Adrenal gland (tissue), 5 donors: ENCODE results near the gene NUAK1.

Experiments used
- POLR2A ChIP-seq, 2 donors: fragments of 450-650 bp; IDR thresholded peaks; one replicate each; pipeline ENCODE4 v1.6.1; 2017; ENCODE audit warnings: antibody characterized with exemption in 2 of 2, mild to moderate bottlenecking in 2 of 2, moderate library complexity in 1 of 2
- TF ChIP-seq, protein P1 (sequence below), 6 experiments: fragments of 450-650 bp in 4 of 6; fragments of 200-600 bp in 2 of 6; sonication (generic) in 1 of 6; IDR thresholded peaks; 1 replicate in 5 of 6; 2 replicates in 1 of 6; pipeline versions ENCODE4 v1.5.1 to v1.8.0; 2016 to 2021; ENCODE audit warnings: antibody characterized with exemption in 6 of 6, mild to moderate bottlenecking in 2 of 6, moderate library complexity in 1 of 6
- donor health status: DM: no; HTN: no; CAD: no.

DNA sequence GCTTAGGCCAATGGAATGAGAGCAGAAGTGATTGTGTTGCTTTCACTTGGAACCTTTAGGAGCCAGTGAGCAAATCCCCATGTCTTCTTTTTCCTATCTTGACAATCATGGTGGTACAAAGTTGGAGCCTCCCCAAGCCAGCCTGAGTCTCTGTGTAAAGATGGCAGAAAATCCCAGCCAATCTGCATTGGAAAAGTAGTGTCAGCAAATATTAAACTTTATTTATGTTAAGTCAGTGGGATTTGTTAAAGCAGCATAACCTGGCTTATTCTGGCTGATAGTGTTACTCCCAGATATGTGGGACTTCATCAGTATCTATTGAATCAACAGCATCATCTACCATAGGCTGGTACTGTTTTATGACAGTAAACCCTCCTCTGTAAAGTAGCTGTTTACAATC is 2.2 kb upstream of the NUAK1 start:
- TF ChIP-seq, protein P1, sequence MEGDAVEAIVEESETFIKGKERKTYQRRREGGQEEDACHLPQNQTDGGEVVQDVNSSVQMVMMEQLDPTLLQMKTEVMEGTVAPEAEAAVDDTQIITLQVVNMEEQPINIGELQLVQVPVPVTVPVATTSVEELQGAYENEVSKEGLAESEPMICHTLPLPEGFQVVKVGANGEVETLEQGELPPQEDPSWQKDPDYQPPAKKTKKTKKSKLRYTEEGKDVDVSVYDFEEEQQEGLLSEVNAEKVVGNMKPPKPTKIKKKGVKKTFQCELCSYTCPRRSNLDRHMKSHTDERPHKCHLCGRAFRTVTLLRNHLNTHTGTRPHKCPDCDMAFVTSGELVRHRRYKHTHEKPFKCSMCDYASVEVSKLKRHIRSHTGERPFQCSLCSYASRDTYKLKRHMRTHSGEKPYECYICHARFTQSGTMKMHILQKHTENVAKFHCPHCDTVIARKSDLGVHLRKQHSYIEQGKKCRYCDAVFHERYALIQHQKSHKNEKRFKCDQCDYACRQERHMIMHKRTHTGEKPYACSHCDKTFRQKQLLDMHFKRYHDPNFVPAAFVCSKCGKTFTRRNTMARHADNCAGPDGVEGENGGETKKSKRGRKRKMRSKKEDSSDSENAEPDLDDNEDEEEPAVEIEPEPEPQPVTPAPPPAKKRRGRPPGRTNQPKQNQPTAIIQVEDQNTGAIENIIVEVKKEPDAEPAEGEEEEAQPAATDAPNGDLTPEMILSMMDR (IDR thresholded peaks at IDR 0.05) = no peak
- no peak for TF ChIP-seq POLR2A (IDR thresholded peaks at IDR 0.05)
